Activated CD8-positive, alpha-beta memory T cell treated with anti-CD3 and anti-CD28 coated beads for 24 hours (primary cell): ENCODE data around the gene QPRT.
"Not testable (repeated sequence)": the region's sequence is repeated elsewhere in the genome, so short reads cannot be mapped to it uniquely, and the experiment has no call there.

Source experiments
- DNase-seq: peaks from one replicate; pipeline ENCODE4 v3.0.0-alpha.2; 2020

The QPRT gene

GRCh38 chr16:29663016-29663806 lies 15.8 kb upstream of the QPRT start, which contains the start of gene SPN:
TSS of gene SPN (plus strand) at chr16:29663247. CDS start at chr16:29663729, 482 bp downstream.
- DNase-seq = peak; percentile 81

DNA sequence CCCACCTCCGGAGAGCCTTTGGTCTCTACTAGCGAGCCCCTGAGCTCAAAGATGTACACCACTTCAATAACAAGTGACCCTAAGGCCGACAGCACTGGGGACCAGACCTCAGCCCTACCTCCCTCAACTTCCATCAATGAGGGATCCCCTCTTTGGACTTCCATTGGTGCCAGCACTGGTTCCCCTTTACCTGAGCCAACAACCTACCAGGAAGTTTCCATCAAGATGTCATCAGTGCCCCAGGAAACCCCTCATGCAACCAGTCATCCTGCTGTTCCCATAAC lies 15.2 kb upstream of the QPRT start:
- DNase-seq = no peak

DNA sequence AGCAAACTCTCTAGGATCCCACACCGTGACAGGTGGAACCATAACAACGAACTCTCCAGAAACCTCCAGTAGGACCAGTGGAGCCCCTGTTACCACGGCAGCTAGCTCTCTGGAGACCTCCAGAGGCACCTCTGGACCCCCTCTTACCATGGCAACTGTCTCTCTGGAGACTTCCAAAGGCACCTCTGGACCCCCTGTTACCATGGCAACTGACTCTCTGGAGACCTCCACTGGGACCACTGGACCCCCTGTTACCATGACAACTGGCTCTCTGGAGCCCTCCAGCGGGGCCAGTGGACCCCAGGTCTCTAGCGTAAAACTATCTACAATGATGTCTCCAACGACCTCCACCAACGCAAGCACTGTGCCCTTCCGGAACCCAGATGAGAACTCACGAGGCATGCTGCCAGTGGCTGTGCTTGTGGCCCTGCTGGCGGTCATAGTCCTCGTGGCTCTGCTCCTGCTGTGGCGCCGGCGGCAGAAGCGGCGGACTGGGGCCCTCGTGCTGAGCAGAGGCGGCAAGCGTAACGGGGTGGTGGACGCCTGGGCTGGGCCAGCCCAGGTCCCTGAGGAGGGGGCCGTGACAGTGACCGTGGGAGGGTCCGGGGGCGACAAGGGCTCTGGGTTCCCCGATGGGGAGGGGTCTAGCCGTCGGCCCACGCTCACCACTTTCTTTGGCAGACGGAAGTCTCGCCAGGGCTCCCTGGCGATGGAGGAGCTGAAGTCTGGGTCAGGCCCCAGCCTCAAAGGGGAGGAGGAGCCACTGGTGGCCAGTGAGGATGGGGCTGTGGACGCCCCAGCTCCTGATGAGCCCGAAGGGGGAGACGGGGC lies 14.7 kb upstream of the QPRT start:
- DNase-seq = no peak

- peak; percentile 71 for DNase-seq
Observed at GRCh38 chr16:29665294-29666077, 13.5 kb upstream of the QPRT start.

DNA sequence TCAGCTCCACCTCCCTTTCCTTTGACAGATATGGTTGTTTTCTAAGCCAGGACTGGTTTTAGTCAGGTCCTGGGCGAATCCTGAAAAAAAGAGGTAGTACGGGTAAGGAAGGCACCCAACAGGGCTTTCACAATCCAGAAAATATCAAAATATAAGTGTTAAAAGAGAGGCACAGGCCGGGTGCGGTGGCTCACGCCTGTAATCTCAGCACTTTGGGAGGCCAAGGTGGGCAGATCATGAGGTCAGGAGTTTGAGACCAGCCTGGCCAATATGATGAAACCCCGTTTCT lies 11.7 kb upstream of the QPRT start:
- DNase-seq = not testable (repeated sequence)

DNA sequence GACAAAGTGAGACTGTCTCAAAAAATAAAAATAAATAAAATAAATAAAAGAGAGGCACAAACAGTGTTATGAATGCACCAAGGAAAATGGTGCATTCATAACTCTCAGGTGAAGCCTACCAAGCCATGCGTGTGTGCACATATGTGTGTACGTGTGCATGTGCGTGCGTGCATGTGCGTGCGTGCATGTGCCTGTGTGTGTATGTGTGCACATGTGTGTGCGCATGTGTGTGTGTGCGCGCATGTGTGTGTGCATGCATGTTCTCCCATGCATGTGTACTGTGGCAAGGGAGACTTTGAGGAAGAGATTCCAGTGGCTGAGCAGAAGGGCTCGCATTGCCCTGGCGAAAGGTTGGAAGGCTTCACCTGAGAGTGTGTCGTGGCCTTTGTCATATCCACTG lies 11.2 kb upstream of the QPRT start:
- DNase-seq = no peak

DNA sequence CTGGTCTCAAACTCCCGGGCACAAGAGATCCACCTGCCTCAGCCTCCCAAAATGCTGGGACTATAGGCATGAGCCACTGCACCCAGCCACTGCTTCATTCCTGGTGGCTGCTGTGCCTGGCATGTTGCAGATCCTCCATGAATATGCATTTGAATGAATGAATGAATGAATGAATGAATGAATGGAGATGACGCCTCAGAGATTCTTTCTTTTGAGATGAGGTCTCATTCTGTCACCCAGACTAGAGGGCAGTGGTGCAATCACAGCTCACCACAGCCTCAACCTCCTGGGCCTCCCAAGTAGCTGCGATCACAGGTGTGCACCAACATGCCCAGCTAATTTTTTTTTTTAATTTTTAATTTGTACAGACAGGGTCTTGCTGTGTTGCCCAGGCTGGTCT lies 10.7 kb upstream of the QPRT start:
- no peak for DNase-seq

- DNase-seq = no peak
Observed at GRCh38 chr16:29673501-29673900, 5.5 kb upstream of the QPRT start.

DNA sequence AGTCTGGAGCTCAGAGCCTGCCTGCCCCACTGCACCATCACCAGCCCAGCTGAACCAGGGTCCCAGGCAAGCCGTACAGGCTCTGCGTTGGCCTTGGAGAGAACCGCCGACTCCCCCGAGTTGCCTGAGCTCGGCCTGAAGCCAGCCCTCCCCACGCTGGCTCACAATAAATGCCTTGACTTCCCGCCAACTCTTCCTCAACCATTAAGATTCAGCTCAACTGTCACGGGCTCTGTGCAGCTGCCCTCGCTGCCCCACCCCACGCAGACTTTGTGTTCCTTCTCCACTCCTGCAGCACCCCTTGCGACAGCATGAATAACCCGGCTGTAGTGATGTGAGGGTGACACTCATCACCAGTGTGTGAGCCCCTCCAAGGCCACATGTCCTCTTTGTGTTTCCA lies 4.8 kb upstream of the QPRT start:
- no peak for DNase-seq

DNA sequence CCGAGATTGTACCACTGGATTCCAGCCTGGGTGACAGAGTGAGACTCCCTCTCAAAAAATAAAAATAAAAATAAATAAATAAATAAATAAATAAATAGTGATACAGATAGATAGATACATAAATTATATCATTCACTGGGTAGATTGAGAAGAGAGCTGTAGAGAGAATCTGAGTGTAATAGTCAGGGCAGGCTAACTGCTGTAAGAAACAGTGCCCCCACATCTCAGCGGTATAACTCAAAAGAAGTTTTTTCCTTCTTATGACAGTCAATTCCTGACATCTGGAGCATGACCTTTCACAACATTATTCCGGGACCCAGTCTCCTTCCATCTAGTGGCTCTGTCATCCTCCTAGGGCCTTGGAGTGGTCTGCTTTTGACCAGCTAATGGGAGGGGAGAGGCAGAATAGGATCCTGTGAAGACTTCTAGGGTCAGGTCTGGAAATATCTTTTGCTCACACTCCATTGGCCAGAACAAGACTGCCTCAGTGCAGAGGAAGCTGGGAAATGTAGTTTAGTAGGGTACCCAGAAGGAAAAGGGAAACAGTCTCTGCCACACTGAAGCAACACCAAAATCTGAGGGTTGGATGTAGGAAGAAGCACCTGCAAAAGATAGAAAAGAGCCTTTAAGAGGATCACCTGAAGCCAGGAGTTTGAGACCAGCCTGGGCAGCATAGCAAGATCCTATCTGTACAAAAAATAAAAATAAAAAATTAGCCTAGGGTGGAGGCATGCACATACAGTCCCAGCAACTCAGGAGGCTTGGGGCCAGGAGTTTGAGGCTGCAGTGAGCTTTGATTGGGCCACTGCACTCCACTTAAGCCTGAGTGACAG lies 3.0 kb upstream of the QPRT start:
- DNase-seq = no peak

- DNase-seq = no peak
Observed at GRCh38 chr16:29676989-29677785, 1.8 kb upstream of the QPRT start.

GRCh38 chr16:29680180-29680598 lies 1.2 kb downstream of the QPRT start:
- DNase-seq = no peak

DNA sequence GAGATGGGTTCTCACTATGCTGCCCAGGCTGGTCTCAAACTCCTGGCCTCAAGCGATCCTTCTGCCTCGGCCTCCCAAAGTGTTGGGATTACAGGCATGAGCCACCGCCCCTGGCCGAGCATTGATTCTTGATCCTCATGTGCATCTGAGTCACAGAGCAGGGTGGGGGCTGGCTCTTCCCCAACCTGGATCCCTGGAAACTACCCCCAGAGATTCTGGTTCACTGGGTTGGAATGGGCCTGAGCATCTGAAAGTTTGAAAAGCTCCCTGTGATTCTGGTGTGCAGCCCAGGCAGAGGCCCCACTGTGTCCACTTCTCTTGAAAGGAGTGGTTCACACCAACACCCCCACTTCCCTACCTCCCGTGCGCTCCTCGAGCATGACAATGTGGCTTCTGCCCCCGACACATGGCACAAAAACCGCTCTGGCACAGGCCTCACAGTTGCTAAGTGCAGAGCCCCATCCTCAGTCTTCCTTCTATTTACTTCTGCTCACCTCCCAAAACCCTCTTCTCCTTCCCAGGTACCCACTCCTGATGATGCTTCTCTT lies 4.6 kb downstream of the QPRT start:
- no peak for DNase-seq

GRCh38 chr16:29684679-29685078 lies 5.7 kb downstream of the QPRT start:
- no peak for DNase-seq

DNA sequence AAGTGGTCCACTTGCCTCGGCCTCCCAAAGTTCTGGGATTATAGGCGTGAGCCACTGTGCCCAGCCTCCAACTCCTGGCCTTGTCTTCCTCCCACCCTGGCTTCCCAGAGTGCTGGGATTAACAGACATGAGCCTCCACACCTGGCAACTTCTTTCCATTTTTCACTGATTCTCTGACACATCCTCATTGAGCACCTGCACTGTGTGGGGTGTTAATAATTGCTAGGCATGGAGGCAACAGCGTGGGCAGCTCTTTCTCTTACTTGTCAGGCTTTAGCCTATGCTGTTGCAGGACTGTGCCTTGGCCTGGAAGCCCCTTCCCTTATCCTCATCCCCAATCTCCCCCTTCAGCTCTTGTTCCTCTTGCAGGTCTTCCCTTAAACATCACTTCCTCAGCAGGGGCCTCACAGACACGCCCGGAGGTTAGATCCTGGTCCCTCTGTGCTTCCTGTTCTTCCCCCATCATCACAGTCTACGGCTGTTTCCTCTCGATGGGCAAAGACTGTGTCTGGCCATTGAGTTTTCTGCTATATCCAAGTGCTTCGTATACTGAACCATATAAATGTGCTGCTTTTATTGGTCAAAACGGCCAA lies 7.9 kb downstream of the QPRT start:
- DNase-seq = no peak

GRCh38 chr16:29687755-29688154 lies 8.8 kb downstream of the QPRT start:
- DNase-seq = no peak

- DNase-seq = no peak
Observed at GRCh38 chr16:29688172-29688571, 9.2 kb downstream of the QPRT start.

- not testable (repeated sequence) for DNase-seq
Observed at GRCh38 chr16:29689490-29690351, 10.7 kb downstream of the QPRT start.

DNA sequence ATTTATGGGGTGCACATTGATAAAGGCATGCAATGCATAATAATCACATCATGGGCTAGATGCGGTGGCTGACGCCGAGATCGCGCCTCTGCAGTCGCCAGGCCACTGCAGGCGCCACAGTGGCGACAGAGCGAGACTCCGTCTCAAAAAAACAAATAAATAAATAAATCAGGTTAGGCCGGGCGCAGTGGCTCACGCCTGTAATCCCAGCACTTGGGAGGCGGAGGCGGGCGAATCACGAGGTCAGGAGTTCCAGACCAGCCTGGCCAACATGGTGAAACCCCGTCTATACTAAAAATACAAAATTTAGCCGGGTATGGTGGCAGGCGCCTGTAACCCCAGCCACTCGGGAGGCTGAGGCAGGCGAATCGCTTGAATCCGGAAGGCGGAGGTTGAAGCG lies 13.6 kb downstream of the QPRT start:
- DNase-seq = not testable (repeated sequence)
